Sigmoid colon (tissue), 4 donors: ENCODE results near the gene TRIM49C.
"Not testable (repeated sequence)": the region's sequence is repeated elsewhere in the genome, so short reads cannot be mapped to it uniquely, and the experiment has no call there.

Experiments used
- EP300 ChIP-seq, 4 donors: sonication (generic); formaldehyde crosslinking; IDR thresholded peaks; one replicate each; pipeline ENCODE4 v1.6.1; 2017; ENCODE audit warnings: antibody characterized with exemption in 4 of 4
- POLR2A ChIP-seq, 2 donors: fragments of 450-650 bp; IDR thresholded peaks; one replicate each; pipeline ENCODE4 v1.6.1; 2016; ENCODE audit warnings: antibody characterized with exemption in 2 of 2, mild to moderate bottlenecking in 2 of 2, moderate library complexity in 2 of 2
- TF ChIP-seq, protein P1 (sequence below), 4 experiments: fragments of 450-650 bp in 3 of 4; fragments of 200-600 bp in 1 of 4; IDR thresholded peaks; one replicate each; pipeline ENCODE4 v1.5.1; 2016 to 2019; ENCODE audit warnings: antibody characterized with exemption in 4 of 4, mild to moderate bottlenecking in 3 of 4, moderate library complexity in 2 of 4

DNA sequence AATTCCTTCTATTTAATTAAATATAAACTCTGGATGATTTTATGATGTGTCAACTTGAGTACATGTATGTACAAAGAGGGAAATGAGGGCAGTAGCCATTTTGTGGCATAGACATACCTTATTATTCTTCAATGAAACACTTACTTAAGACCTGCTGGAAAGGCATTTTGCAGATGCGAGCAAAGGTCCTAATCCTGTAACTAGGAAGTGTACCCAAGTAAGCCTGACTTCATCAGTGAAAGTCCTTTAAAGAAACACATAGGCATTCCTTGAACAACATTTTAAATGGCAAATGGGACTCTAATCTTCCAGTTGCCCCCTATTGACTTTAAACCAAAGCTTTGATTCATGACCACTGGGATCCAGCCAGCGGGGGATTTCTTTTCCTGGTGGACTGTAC is at the start of gene TRIM49C:
- TF ChIP-seq, protein P1, sequence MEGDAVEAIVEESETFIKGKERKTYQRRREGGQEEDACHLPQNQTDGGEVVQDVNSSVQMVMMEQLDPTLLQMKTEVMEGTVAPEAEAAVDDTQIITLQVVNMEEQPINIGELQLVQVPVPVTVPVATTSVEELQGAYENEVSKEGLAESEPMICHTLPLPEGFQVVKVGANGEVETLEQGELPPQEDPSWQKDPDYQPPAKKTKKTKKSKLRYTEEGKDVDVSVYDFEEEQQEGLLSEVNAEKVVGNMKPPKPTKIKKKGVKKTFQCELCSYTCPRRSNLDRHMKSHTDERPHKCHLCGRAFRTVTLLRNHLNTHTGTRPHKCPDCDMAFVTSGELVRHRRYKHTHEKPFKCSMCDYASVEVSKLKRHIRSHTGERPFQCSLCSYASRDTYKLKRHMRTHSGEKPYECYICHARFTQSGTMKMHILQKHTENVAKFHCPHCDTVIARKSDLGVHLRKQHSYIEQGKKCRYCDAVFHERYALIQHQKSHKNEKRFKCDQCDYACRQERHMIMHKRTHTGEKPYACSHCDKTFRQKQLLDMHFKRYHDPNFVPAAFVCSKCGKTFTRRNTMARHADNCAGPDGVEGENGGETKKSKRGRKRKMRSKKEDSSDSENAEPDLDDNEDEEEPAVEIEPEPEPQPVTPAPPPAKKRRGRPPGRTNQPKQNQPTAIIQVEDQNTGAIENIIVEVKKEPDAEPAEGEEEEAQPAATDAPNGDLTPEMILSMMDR (IDR thresholded peaks at IDR 0.05): not testable (repeated sequence)
- not testable (repeated sequence) for TF ChIP-seq EP300, POLR2A (IDR thresholded peaks at IDR 0.05)
